ENCODE measurements around the gene CUL5.
"Not testable (repeated sequence)": the region's sequence is repeated elsewhere in the genome, so short reads cannot be mapped to it uniquely, and the experiment has no call there.

Gene CUL5

GRCh38 chr11:108025387-108026080, 16.8 kb downstream of the CUL5 start:
- DNase-seq (ENCODE audit: low spot score): no peak

- DNase-seq (ENCODE audit: low spot score): peak; percentile 39
Measured at GRCh38 chr11:108027057-108027456, 18.4 kb downstream of the CUL5 start.

GRCh38 chr11:108028822-108029441, 20.2 kb downstream of the CUL5 start:
- DNase-seq (ENCODE audit: low spot score): not testable (repeated sequence)

- not testable (repeated sequence) for DNase-seq (ENCODE audit: low spot score)
Measured at GRCh38 chr11:108031604-108032003, 22.9 kb downstream of the CUL5 start.

- DNase-seq (ENCODE audit: low spot score): no peak
Measured at GRCh38 chr11:108032800-108033199, 24.1 kb downstream of the CUL5 start.

- DNase-seq (ENCODE audit: low spot score): no peak
Measured at GRCh38 chr11:108034034-108034433, 25.3 kb downstream of the CUL5 start.

GRCh38 chr11:108034952-108035351, 26.3 kb downstream of the CUL5 start:
- DNase-seq (ENCODE audit: low spot score): no peak

- DNase-seq (ENCODE audit: low spot score): no peak
Measured at GRCh38 chr11:108035690-108036089, 27.0 kb downstream of the CUL5 start.

- no peak for DNase-seq (ENCODE audit: low spot score)
Measured at GRCh38 chr11:108037211-108037610, 28.5 kb downstream of the CUL5 start.

- no peak for DNase-seq (ENCODE audit: low spot score)
Measured at GRCh38 chr11:108037636-108038035, 28.9 kb downstream of the CUL5 start.

- no peak for DNase-seq (ENCODE audit: low spot score)
Measured at GRCh38 chr11:108048269-108048668, 39.6 kb downstream of the CUL5 start.

- DNase-seq (ENCODE audit: low spot score): no peak
Measured at GRCh38 chr11:108062336-108062735, 53.6 kb downstream of the CUL5 start.

GRCh38 chr11:108063410-108063809, 54.7 kb downstream of the CUL5 start:
- DNase-seq (ENCODE audit: low spot score): no peak

GRCh38 chr11:108069947-108070346, 61.2 kb downstream of the CUL5 start:
- no peak for DNase-seq (ENCODE audit: low spot score)

GRCh38 chr11:108084811-108085210, 76.1 kb downstream of the CUL5 start:
- no peak for DNase-seq (ENCODE audit: low spot score)

- no peak for DNase-seq (ENCODE audit: low spot score)
Measured at GRCh38 chr11:108085672-108086071, 77.0 kb downstream of the CUL5 start.

- no peak for DNase-seq (ENCODE audit: low spot score)
Measured at GRCh38 chr11:108092134-108092533, 83.4 kb downstream of the CUL5 start.

GRCh38 chr11:108093128-108093904, 84.6 kb downstream of the CUL5 start:
- no peak for DNase-seq (ENCODE audit: low spot score)

GRCh38 chr11:108097179-108097578, 88.5 kb downstream of the CUL5 start:
- DNase-seq (ENCODE audit: low spot score): no peak

- no peak for DNase-seq (ENCODE audit: low spot score)
Measured at GRCh38 chr11:108101090-108101775, 92.5 kb downstream of the CUL5 start.

- no peak for DNase-seq (ENCODE audit: low spot score)
Measured at GRCh38 chr11:108111126-108111525, 102.4 kb downstream of the CUL5 start.

GRCh38 chr11:108112057-108112456, 103.4 kb downstream of the CUL5 start:
- DNase-seq (ENCODE audit: low spot score): no peak
